Measurements from ENCODE around the gene EPB41. TPM values are rescaled to one million over a fixed set of nuclear protein-coding genes. Genes with fewer than 3 reads are reported as not detected.
"Not testable (repeated sequence)": the region's sequence is repeated elsewhere in the genome, so short reads cannot be mapped to it uniquely, and the experiment has no call there.

Gene EPB41
- total RNA-seq, 1 donor from 2014 or later, result 15.5 TPM

DNA sequence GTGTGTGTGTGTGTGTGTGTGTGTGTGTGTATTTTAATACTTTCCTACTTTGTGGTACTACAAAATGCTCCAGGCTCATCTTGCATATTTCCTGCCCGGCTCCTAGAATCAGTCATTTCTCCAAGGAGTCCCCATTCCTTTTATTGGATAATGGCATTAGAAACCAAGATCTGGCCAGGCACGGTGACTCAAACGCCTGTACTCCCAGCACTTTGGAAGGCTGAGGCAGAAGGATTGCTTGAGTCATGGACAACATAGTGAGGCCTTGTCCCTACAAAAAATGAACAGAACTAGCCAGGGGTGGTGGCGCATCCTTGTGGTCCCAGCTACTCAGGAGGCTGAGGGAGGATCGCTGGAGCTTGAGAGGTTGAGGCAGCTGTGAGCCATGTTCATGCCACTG, 20.3 kb downstream of the EPB41 start:
- TF ChIP-seq, protein P1, sequence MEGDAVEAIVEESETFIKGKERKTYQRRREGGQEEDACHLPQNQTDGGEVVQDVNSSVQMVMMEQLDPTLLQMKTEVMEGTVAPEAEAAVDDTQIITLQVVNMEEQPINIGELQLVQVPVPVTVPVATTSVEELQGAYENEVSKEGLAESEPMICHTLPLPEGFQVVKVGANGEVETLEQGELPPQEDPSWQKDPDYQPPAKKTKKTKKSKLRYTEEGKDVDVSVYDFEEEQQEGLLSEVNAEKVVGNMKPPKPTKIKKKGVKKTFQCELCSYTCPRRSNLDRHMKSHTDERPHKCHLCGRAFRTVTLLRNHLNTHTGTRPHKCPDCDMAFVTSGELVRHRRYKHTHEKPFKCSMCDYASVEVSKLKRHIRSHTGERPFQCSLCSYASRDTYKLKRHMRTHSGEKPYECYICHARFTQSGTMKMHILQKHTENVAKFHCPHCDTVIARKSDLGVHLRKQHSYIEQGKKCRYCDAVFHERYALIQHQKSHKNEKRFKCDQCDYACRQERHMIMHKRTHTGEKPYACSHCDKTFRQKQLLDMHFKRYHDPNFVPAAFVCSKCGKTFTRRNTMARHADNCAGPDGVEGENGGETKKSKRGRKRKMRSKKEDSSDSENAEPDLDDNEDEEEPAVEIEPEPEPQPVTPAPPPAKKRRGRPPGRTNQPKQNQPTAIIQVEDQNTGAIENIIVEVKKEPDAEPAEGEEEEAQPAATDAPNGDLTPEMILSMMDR (conservative IDR thresholded peaks at IDR 0.05; ENCODE audit: low read depth, low read length), result no peak
- H3K4me3 ChIP-seq (ENCODE audit: low read depth, low read length), result no peak overlapping the region
- no peak for DNase-seq (ENCODE audit: low read depth)

DNA sequence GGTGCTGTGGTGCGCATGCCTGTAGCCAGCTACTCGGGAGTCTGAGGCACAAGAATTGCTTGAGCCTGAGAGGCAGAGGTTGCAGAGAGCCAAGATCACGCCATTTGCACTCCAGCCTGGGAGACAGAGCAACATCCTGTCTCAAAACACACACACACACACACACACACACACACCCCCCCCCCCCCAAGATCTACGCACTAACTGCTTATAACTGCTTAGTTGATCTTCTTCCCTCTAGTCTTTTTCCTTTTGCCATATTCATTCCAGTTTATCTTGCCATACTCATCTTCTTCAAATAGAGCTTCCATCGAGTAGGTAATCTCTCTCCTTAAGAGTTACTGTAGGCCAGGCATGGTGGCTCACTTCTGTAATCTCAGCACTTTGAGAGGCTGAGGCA, 20.9 kb downstream of the EPB41 start:
- no peak for DNase-seq (ENCODE audit: low read depth)
- TF ChIP-seq, protein P1 (conservative IDR thresholded peaks at IDR 0.05; ENCODE audit: low read depth, low read length), result no peak

DNA sequence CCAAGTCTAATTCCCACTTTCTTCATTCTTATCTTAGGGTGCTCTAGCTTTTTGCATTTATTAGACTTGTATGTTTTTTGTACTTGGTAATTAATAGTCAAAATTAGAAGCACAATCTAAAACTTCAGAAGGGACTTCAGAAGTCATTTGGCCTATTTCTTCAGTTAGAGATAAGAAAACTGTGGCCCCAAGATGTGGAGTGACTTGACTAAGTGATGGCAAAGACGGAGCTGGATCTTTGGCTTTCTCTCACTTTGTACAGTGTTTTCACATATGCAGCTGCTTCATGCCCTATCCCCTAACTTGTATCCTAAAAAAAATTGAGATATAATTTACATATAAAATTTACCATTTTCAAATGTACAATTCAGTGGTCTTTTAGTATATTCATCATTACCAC, 21.7 kb downstream of the EPB41 start:
- TF ChIP-seq, protein P1 (conservative IDR thresholded peaks at IDR 0.05; ENCODE audit: low read depth, low read length), result no peak
- no peak for DNase-seq (ENCODE audit: low read depth)
- H3K4me3 ChIP-seq (ENCODE audit: low read depth, low read length), result no peak overlapping the region

More for the DNA sequence above, 20.9 kb downstream of the EPB41 start:
- H3K4me3 ChIP-seq (ENCODE audit: low read depth, low read length), result no peak overlapping the region

DNA sequence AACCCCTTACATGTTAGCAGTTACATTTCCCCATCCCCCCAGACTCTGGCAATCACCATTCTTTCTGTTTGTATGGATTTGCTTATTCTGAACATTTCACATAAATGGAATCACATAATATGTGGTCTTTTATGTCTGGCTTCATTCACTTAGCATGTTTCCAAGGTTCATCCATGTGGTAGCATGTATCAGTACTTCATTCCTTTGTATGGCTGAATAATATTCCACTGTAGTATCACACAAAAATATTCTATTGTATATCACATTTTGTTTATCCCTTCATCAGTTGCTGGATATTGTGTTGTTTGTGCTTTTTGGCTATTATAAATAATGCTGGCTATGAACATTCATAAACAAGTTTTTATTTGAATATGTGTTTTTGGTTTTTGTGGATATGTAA, 22.2 kb downstream of the EPB41 start:
- H3K4me3 ChIP-seq (ENCODE audit: low read depth, low read length), result no peak overlapping the region
- TF ChIP-seq, protein P1 (conservative IDR thresholded peaks at IDR 0.05; ENCODE audit: low read depth, low read length), result no peak
- DNase-seq (ENCODE audit: low read depth), result no peak

DNA sequence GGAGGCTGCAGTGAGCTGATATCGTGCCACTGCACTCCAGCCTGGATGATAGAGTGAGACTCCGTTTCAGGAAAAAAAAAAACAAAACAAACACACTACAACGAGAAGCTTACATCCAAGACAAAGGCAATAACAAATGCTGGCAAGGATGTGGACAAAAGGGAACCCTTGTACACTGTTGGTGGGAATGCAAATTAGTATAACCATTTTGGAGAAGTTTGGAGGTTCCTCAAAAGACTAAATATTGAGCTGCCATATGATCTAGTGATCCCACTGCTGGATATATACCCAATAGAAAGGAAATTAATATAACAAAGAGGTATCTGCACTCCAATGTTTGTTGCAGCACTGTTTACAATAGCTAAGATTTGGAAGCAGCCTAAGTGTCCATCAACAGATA, 29.2 kb downstream of the EPB41 start:
- not testable (repeated sequence) for DNase-seq (ENCODE audit: low read depth); H3K4me3 ChIP-seq (ENCODE audit: low read depth, low read length)

DNA sequence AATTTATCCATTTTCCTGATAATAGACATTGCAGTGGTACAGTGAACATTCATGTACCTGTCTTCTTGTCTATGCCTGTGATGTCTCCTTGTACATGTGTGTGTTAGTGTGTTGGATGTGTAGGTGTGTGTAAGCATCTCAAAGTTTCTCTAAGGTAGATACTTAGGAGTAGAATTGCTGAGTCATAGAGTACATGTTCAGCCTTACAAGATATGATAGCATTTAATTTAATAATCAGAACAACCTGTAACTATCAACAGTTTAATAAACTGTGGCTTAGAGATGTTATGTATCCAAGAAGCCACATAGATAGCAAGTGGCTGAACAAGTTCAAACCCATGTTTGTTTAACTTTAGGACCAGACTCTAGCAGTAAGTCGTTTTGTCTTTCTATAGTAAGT, 35.6 kb downstream of the EPB41 start:
- DNase-seq (ENCODE audit: low read depth), result no peak
- no peak overlapping the region for H3K4me3 ChIP-seq (ENCODE audit: low read depth, low read length)
- TF ChIP-seq, protein P1 (conservative IDR thresholded peaks at IDR 0.05; ENCODE audit: low read depth, low read length), result no peak

DNA sequence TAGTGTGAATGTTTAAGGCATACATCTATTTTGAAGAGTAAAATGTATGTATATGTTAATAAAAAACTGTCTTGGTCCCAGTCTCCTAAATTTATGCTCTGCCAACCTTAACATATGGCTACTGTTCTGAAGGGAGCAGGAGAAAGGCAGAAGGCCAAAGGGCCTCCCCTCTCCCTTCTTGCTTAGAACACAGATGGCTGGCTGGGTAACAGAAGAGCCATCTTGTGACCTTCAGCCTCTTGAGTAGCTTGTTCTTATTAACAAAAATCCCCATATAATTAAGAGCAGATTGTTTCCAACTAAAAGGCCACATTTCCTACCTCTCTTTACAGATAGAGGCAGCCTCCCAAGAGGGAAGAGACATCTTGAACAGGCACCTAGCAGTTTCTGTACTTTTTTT, 36.1 kb downstream of the EPB41 start:
- TF ChIP-seq, protein P1 (conservative IDR thresholded peaks at IDR 0.05; ENCODE audit: low read depth, low read length), result no peak
- no peak overlapping the region for H3K4me3 ChIP-seq (ENCODE audit: low read depth, low read length)
- DNase-seq (ENCODE audit: low read depth), result no peak
